ENCODE data around the gene BCKDK.
A peak's percentile ranks its signal among the peaks of the same experiment; 100 is the strongest.

Gene BCKDK

DNA sequence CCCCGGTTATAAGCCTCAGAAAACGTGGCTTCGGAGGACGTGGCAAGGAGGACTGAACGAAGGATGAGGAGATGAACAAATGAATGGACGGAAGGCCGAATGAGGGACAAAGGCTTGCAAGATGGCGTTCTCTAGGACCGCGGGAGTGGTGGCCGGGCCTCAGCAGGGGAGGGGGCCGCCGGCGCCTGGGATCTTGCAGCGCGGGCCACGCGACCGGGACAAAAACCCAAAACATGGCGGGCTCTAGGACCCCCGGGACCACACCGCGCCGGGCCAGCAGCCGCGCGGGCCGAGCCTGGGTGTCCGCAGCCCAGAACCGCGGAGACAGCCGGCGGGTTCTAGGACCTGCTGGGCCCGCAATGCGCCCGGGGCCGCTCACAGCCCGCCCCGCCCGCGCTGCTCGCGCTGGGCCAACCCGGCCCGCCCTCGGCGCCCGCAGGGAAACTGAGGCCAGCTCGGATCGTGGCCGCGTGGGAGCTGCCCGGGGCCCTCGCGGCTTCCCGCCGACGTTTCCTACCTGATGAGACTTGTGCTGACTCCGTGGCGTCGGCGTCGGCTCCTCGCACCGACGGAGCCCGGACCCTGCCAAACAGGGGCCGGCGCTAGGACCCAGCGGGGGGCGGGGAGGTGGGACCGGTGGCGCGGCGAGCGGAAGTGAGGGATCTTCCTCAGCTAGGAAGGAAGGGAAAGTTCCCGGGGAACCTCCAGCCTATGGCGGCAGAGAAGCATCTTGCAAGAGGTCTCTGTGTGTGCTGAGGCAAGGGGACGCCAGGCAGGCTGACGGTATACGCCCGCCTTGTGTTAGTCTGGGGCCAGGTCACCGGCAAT is 34.8 kb upstream of the BCKDK start:
- WGBS, 2 experiments (ENCODE audit: insufficient coverage in 2 of 2): 0% methylated on average over 52 to 77 of the region's 83 CpGs
- Histone ChIP-seq H3K27ac (ENCODE audit: low read depth, low read length, severe bottlenecking) (peak overlapping the region; percentile 93), H3K9me3 (ENCODE audit: control insufficient read depth, low read length) (no peaks in the 10 kb centered on the region), H3K4me3 (ENCODE audit: extremely low read depth, insufficient read depth, low read length, poor library complexity, severe bottlenecking) (peak overlapping the region; percentile 59), H3K36me3 (ENCODE audit: control insufficient read depth, insufficient read depth, low read length) (peaks cover 27% of the 10 kb centered on the region), H3K4me1 (ENCODE audit: control insufficient read depth, insufficient read depth, low read length, poor library complexity, severe bottlenecking) (no peaks in the 10 kb centered on the region)

DNA sequence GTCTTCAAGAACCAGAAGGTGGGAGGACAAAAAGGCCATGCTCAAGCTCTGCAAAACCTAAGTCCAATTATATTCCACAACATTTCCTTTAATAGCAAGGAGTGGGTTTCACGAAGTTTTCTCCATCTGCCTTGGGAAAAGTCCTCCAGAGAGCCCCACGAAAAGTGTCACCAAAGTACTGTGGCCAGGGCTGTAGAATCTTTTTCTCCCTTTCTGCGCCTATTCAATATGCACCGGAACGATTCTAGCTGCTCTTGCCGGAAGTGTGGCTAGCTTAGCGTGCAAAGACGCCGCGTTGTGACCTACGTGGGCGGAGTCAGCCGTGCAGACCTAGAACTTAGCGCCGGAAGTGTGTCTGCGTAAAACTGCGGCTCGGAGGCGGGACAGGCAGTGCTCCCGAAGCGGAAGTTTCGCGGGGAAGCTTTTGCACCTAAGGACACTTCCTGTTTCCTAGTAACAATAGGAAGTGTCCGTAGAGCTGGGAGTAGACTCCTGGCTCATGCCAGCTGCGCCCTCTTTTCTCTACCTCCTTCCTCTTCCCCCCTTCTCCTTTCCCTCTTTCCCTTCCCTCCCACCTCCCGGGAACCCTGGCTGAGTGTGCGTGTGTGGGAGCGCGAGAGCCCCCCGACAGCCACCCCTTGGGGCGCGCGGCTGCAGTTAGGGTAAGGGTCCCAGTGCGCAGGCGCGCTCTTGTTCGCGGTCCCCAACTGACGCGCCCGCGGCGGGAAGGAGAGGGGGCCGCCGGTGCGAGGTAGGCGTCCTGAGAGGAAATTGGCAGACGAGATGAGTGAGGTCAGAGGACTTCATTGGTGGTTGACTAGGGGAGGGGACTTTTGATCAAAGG is 34.0 kb upstream of the BCKDK start, which contains the start of the genes ZNF646 and ZNF668:
Gene ZNF646 (plus strand): TSS at position 453 of the 844 bp plus-strand sequence. CDS start 1,903 bp downstream, outside the sequence.
Gene ZNF668 (minus strand): TSS at position 271 of the 844 bp plus-strand sequence. CDS start 9,781 bp downstream, outside the sequence.
- peaks cover 35% of the 10 kb centered on the region for H3K36me3 ChIP-seq (ENCODE audit: control insufficient read depth, insufficient read depth, low read length)
- H3K4me1 ChIP-seq (ENCODE audit: control insufficient read depth, insufficient read depth, low read length, poor library complexity, severe bottlenecking): no peaks in the 10 kb centered on the region
- no peaks in the 10 kb centered on the region for H3K9me3 ChIP-seq (ENCODE audit: control insufficient read depth, low read length)
- 0 to 1% methylated on average over 32 to 38 of the region's 48 CpGs for WGBS, 2 experiments (ENCODE audit: insufficient coverage in 2 of 2)
- H3K27ac ChIP-seq (ENCODE audit: low read depth, low read length, severe bottlenecking): peak within 1 kb of the TSS; percentile 93
- H3K4me3 ChIP-seq (ENCODE audit: extremely low read depth, insufficient read depth, low read length, poor library complexity, severe bottlenecking): peak within 1 kb of the TSS; percentile 59

DNA sequence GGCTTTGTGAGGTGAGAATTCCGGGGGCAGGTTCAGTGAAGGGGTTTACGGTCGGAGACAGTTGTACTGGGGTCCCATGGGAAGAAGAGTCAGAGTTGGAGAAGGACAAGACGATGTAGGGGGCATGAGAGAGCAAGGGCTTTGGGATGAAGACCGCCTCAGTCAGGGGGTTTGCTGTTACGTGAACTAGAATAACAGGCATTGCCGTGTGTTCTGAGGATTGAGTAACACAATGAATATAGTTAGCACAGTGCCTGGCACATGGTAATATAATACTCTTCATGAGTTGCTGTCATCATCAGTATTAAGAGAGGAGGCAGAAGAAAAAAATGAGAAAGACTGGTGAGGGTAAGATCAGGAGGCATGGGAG is 33.4 kb upstream of the BCKDK start:
- Histone ChIP-seq H3K36me3 (ENCODE audit: control insufficient read depth, insufficient read depth, low read length) (peaks cover 41% of the 10 kb centered on the region), H3K4me3 (ENCODE audit: extremely low read depth, insufficient read depth, low read length, poor library complexity, severe bottlenecking) (peak overlapping the region; percentile 59), H3K9me3 (ENCODE audit: control insufficient read depth, low read length) (no peaks in the 10 kb centered on the region), H3K27ac (ENCODE audit: low read depth, low read length, severe bottlenecking) (peak overlapping the region; percentile 93), H3K4me1 (ENCODE audit: control insufficient read depth, insufficient read depth, low read length, poor library complexity, severe bottlenecking) (no peaks in the 10 kb centered on the region)
- 2 to 8% methylated on average over 7 of the region's 7 CpGs for WGBS, 2 experiments (ENCODE audit: insufficient coverage in 2 of 2)

DNA sequence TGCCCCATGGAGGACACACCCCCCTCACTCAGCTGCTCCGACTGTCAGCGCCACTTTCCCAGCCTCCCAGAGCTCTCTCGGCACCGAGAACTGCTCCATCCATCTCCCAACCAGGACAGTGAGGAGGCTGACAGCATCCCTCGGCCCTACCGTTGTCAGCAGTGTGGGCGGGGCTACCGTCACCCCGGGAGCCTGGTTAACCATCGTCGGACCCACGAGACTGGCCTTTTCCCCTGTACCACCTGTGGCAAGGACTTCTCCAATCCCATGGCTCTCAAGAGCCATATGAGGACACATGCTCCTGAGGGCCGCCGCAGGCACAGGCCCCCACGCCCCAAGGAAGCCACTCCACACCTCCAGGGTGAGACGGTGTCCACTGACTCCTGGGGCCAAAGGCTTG is 31.9 kb upstream of the BCKDK start:
- WGBS, 2 experiments (ENCODE audit: insufficient coverage in 2 of 2): 91 to 94% methylated on average over 14 to 16 of the region's 16 CpGs
- Histone ChIP-seq H3K27ac (ENCODE audit: low read depth, low read length, severe bottlenecking) (no peak overlapping the region), H3K4me1 (ENCODE audit: control insufficient read depth, insufficient read depth, low read length, poor library complexity, severe bottlenecking) (no peaks in the 10 kb centered on the region), H3K36me3 (ENCODE audit: control insufficient read depth, insufficient read depth, low read length) (peaks cover 56% of the 10 kb centered on the region), H3K4me3 (ENCODE audit: extremely low read depth, insufficient read depth, low read length, poor library complexity, severe bottlenecking) (no peak overlapping the region), H3K9me3 (ENCODE audit: control insufficient read depth, low read length) (no peaks in the 10 kb centered on the region)

DNA sequence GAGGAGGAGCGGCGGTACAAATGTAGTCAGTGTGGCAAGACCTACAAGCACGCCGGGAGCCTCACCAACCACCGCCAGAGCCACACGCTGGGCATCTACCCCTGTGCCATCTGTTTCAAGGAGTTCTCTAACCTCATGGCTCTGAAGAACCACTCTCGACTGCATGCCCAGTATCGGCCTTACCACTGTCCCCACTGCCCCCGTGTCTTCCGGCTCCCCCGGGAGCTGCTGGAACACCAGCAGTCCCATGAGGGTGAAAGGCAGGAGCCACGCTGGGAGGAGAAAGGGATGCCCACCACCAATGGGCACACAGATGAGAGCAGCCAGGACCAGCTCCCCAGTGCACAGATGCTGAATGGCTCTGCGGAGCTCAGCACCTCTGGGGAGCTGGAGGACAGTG is 31.2 kb upstream of the BCKDK start:
- Histone ChIP-seq H3K27ac (ENCODE audit: low read depth, low read length, severe bottlenecking) (no peak overlapping the region), H3K4me3 (ENCODE audit: extremely low read depth, insufficient read depth, low read length, poor library complexity, severe bottlenecking) (no peak overlapping the region), H3K9me3 (ENCODE audit: control insufficient read depth, low read length) (no peaks in the 10 kb centered on the region), H3K4me1 (ENCODE audit: control insufficient read depth, insufficient read depth, low read length, poor library complexity, severe bottlenecking) (no peaks in the 10 kb centered on the region), H3K36me3 (ENCODE audit: control insufficient read depth, insufficient read depth, low read length) (peaks cover 56% of the 10 kb centered on the region)
- WGBS, 2 experiments (ENCODE audit: insufficient coverage in 2 of 2): 98 to 99% methylated on average over 13 of the region's 13 CpGs

DNA sequence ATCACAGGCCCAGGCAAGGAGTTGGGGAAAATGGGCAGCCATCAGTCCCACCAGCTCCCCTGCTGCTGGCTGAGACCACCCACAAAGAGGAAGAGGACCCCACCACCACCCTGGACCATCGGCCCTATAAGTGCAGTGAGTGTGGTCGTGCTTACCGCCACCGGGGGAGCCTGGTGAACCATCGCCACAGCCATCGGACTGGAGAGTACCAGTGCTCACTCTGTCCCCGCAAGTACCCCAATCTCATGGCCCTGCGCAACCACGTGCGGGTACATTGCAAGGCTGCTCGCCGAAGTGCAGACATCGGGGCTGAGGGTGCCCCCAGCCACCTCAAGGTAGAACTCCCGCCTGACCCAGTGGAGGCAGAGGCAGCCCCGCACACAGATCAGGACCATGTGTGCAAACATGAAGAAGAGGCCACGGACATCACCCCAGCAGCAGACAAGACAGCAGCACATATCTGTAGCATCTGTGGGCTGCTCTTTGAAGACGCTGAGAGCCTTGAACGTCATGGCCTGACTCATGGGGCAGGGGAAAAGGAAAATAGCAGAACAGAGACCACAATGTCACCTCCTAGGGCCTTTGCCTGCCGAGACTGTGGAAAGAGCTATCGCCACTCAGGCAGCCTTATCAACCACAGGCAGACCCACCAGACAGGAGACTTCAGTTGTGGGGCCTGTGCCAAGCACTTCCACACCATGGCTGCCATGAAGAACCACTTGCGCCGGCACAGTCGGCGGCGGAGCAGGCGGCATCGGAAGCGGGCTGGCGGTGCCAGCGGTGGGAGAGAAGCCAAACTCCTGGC is 30.4 kb upstream of the BCKDK start:
- 94 to 97% methylated on average over 28 to 30 of the region's 30 CpGs for WGBS, 2 experiments (ENCODE audit: insufficient coverage in 2 of 2)
- H3K4me3 ChIP-seq (ENCODE audit: extremely low read depth, insufficient read depth, low read length, poor library complexity, severe bottlenecking): no peak overlapping the region
- H3K9me3 ChIP-seq (ENCODE audit: control insufficient read depth, low read length): no peaks in the 10 kb centered on the region
- peaks cover 63% of the 10 kb centered on the region for H3K36me3 ChIP-seq (ENCODE audit: control insufficient read depth, insufficient read depth, low read length)
- no peak overlapping the region for H3K27ac ChIP-seq (ENCODE audit: low read depth, low read length, severe bottlenecking)
- H3K4me1 ChIP-seq (ENCODE audit: control insufficient read depth, insufficient read depth, low read length, poor library complexity, severe bottlenecking): no peaks in the 10 kb centered on the region

DNA sequence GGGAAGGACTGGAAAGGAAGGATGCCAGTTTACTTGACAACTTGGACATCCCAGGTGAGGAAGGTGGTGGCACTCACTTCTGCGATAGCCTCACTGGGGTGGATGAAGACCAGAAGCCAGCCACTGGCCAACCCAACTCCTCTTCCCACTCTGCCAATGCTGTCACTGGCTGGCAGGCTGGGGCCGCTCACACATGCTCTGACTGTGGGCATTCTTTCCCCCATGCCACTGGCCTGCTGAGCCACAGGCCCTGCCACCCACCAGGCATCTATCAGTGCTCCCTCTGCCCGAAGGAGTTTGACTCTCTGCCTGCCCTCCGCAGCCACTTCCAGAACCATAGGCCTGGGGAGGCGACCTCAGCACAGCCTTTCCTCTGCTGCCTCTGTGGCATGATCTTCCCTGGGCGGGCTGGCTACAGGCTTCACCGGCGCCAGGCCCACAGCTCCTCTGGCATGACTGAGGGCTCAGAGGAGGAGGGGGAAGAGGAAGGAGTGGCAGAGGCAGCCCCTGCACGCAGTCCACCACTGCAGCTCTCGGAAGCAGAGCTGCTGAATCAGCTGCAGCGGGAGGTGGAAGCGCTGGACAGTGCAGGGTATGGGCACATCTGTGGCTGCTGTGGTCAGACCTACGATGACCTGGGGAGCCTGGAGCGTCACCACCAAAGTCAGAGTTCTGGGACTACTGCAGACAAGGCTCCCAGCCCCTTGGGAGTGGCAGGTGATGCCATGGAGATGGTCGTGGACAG is 29.4 kb upstream of the BCKDK start:
- Histone ChIP-seq H3K36me3 (ENCODE audit: control insufficient read depth, insufficient read depth, low read length) (peaks cover 72% of the 10 kb centered on the region), H3K4me1 (ENCODE audit: control insufficient read depth, insufficient read depth, low read length, poor library complexity, severe bottlenecking) (no peaks in the 10 kb centered on the region), H3K4me3 (ENCODE audit: extremely low read depth, insufficient read depth, low read length, poor library complexity, severe bottlenecking) (no peak overlapping the region), H3K27ac (ENCODE audit: low read depth, low read length, severe bottlenecking) (no peak overlapping the region), H3K9me3 (ENCODE audit: control insufficient read depth, low read length) (no peaks in the 10 kb centered on the region)
- 97 to 98% methylated on average over 14 to 15 of the region's 15 CpGs for WGBS, 2 experiments (ENCODE audit: insufficient coverage in 2 of 2)

DNA sequence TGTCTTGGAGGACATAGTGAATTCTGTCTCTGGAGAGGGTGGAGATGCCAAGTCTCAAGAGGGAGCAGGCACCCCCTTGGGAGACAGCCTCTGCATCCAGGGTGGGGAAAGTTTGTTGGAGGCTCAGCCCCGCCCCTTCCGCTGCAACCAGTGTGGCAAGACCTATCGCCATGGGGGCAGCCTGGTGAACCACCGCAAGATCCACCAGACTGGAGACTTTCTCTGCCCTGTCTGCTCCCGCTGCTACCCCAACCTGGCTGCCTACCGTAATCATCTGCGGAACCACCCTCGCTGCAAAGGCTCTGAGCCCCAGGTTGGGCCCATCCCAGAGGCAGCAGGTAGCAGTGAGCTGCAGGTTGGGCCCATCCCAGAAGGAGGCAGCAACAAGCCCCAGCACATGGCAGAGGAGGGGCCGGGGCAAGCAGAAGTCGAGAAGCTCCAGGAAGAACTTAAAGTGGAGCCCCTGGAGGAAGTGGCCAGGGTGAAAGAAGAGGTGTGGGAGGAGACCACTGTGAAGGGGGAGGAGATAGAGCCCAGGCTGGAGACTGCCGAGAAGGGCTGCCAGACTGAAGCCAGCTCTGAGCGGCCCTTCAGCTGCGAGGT is 28.7 kb upstream of the BCKDK start:
- WGBS, 2 experiments (ENCODE audit: insufficient coverage in 2 of 2): 91 to 92% methylated on average over 11 to 13 of the region's 13 CpGs
- Histone ChIP-seq H3K4me3 (ENCODE audit: extremely low read depth, insufficient read depth, low read length, poor library complexity, severe bottlenecking) (no peak overlapping the region), H3K36me3 (ENCODE audit: control insufficient read depth, insufficient read depth, low read length) (peaks cover 76% of the 10 kb centered on the region), H3K27ac (ENCODE audit: low read depth, low read length, severe bottlenecking) (no peak overlapping the region), H3K4me1 (ENCODE audit: control insufficient read depth, insufficient read depth, low read length, poor library complexity, severe bottlenecking) (no peaks in the 10 kb centered on the region), H3K9me3 (ENCODE audit: control insufficient read depth, low read length) (no peaks in the 10 kb centered on the region)

DNA sequence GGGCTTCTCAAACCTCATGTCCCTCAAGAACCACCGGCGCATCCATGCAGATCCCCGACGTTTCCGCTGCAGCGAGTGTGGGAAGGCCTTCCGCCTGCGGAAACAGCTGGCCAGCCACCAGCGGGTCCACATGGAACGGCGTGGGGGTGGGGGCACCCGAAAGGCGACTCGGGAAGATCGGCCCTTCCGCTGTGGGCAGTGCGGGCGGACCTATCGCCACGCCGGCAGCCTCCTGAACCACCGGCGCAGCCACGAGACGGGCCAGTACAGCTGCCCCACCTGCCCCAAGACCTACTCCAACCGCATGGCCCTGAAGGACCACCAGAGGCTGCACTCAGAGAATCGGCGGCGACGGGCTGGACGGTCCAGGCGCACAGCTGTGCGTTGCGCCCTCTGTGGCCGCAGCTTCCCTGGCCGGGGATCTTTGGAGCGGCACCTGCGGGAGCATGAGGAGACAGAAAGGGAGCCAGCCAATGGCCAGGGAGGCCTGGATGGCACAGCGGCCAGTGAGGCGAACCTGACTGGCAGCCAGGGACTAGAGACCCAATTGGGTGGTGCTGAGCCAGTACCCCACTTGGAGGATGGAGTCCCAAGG is 28.1 kb upstream of the BCKDK start:
- H3K9me3 ChIP-seq (ENCODE audit: control insufficient read depth, low read length): no peaks in the 10 kb centered on the region
- no peaks in the 10 kb centered on the region for H3K4me1 ChIP-seq (ENCODE audit: control insufficient read depth, insufficient read depth, low read length, poor library complexity, severe bottlenecking)
- no peak overlapping the region for H3K27ac ChIP-seq (ENCODE audit: low read depth, low read length, severe bottlenecking)
- no peak overlapping the region for H3K4me3 ChIP-seq (ENCODE audit: extremely low read depth, insufficient read depth, low read length, poor library complexity, severe bottlenecking)
- H3K36me3 ChIP-seq (ENCODE audit: control insufficient read depth, insufficient read depth, low read length): peaks cover 79% of the 10 kb centered on the region
- 92 to 97% methylated on average over 31 to 39 of the region's 40 CpGs for WGBS, 2 experiments (ENCODE audit: insufficient coverage in 2 of 2)

Data from mesodermal cell (in vitro differentiated cells).